HL-60 (cell line): ENCODE results near the gene FAM13C.

Experiments used
- DNase-seq, 2 experiments: peaks; one replicate each; pipeline ENCODE4 v3.0.0-alpha.2; 2010 to 2020; ENCODE audit warnings: low read depth in 1 of 2, low spot score in 1 of 2
- H3K27ac ChIP-seq: fragments of 250-450 bp; sonication (Bioruptor Pico); replicated peaks from 2 replicates; pipeline ENCODE4 v1.5.1; 2020; ENCODE audit warnings: mild to moderate bottlenecking, moderate library complexity
- H3K27me3 ChIP-seq: fragments of 250-450 bp; sonication (Bioruptor Pico); 2 replicates; pipeline ENCODE4 v1.5.1; 2021; ENCODE audit warnings: mild to moderate bottlenecking, moderate library complexity; ENCODE audit not compliant: insufficient read depth, poor library complexity, severe bottlenecking
- H3K4me3 ChIP-seq: replicated peaks from 2 replicates; pipeline ENCODE4 v1.5.1; 2011; ENCODE audit warnings: mild to moderate bottlenecking, control low read depth, low read length; ENCODE audit not compliant: insufficient read depth
- GABPA ChIP-seq: IDR thresholded peaks from 2 replicates; pipeline ENCODE4 v1.6.1; 2012; ENCODE audit warnings: low read depth
- POLR2AphosphoS5 ChIP-seq: IDR thresholded peaks from 2 replicates; pipeline ENCODE4 v1.6.1; 2012; ENCODE audit warnings: low read depth
- REST ChIP-seq: IDR thresholded peaks from 2 replicates; pipeline ENCODE4 v1.6.1; 2012; ENCODE audit warnings: low read depth; ENCODE audit not compliant: insufficient replicate concordance
- SPI1 ChIP-seq: IDR thresholded peaks from 2 replicates; pipeline ENCODE4 v1.6.1; 2012; ENCODE audit warnings: low read depth, mild to moderate bottlenecking, borderline replicate concordance
- TF ChIP-seq, protein P1 (sequence below): IDR thresholded peaks from one replicate; pipeline ENCODE4 v1.5.1; 2011; ENCODE audit warnings: low read length, control low read depth, inconsistent platforms; ENCODE audit not compliant: insufficient read depth

Gene FAM13C

DNA sequence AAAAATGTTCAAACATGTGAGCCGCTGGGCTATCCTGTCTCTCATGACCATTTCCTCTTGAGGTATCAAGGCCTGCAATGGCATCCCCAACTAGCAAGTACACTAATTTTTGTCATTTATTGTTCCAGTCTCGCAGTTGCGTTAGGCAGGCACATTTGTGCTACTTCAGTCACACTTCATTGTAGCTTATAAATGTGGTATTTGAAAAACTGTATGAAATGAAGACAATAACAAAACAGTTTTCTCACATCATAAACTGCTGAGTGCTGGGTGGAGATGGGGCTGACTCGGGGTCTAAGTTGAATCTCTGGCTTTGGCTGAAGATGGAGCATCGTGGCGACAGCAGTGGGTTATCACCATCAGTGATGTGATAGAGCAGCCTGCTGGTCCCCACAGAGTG is 92.7 kb downstream of the FAM13C start:
- DNase-seq, result no peak
- Histone ChIP-seq H3K27ac (no peak overlapping the region), H3K27me3 (no peaks in the 10 kb centered on the region), H3K4me3 (no peak overlapping the region)
- TF ChIP-seq GABPA (no peak), REST (no peak), POLR2AphosphoS5 (no peak), SPI1 (no peak)
- TF ChIP-seq, protein P1, sequence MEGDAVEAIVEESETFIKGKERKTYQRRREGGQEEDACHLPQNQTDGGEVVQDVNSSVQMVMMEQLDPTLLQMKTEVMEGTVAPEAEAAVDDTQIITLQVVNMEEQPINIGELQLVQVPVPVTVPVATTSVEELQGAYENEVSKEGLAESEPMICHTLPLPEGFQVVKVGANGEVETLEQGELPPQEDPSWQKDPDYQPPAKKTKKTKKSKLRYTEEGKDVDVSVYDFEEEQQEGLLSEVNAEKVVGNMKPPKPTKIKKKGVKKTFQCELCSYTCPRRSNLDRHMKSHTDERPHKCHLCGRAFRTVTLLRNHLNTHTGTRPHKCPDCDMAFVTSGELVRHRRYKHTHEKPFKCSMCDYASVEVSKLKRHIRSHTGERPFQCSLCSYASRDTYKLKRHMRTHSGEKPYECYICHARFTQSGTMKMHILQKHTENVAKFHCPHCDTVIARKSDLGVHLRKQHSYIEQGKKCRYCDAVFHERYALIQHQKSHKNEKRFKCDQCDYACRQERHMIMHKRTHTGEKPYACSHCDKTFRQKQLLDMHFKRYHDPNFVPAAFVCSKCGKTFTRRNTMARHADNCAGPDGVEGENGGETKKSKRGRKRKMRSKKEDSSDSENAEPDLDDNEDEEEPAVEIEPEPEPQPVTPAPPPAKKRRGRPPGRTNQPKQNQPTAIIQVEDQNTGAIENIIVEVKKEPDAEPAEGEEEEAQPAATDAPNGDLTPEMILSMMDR, result no peak

DNA sequence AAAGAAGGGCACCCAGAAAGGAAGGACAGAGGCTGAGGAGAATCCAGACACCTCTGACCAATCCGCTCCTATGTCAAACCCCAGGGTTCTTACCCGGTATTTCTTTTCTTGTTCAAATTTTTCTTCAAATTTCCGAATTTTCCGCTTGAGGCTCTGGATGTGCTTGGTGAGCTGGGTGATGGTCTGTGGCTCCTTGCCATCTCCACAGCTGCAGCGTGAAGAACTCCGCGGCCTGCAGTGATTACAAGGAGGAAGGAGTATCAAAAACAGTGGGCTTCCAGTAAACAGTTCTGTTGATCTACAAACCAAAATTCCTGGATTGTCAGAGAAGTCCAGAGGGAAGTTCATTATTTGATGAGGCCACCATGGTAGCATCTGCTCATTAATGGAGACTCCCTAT is 93.9 kb downstream of the FAM13C start:
- no peak for TF ChIP-seq REST
- TF ChIP-seq GABPA, result no peak
- TF ChIP-seq, protein P1, result no peak
- H3K4me3 ChIP-seq, result no peak overlapping the region
- H3K27me3 ChIP-seq, result no peaks in the 10 kb centered on the region
- no peak for DNase-seq
- H3K27ac ChIP-seq, result no peak overlapping the region

- Histone ChIP-seq H3K27ac (no peak overlapping the region), H3K4me3 (no peak overlapping the region), H3K27me3 (no peaks in the 10 kb centered on the region)
- TF ChIP-seq POLR2AphosphoS5, result no peak
- TF ChIP-seq GABPA, result no peak
- TF ChIP-seq SPI1, result no peak
- TF ChIP-seq REST, result no peak
- TF ChIP-seq, protein P1, result no peak
- no peak for DNase-seq
Observed at GRCh38 chr10:59266321-59266720, 96.0 kb downstream of the FAM13C start.
